ENCODE measurements around the gene MAFB. TPM values are rescaled to one million over a fixed set of nuclear protein-coding genes. Genes with fewer than 3 reads are reported as not detected.

MAFB gene
- total and polyA plus RNA-seq, 9 of the 15 experiments (the other 6 are each of a cell fraction or from before 2014, with no cell fraction given), result 0.04 TPM; not detected in 8

DNA sequence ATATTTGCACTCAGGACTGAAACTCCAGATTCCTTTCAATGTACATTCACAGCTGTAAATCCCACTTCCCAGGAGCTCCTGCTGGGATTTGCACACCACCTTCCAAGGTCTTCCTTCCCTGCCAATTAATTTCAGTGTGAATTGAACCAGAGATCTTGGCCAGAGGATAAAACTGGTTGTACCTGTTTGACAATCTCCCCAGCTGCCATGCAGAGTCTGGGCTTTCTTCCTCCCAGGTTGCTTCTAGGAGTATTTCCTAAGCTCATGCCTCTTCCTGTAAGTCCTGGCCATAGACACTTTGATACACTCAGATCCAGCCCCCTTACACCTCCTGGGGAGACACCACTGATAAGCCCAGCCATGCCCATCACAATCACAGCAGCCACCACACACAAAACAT, 15.6 kb downstream of the MAFB start:
- Histone ChIP-seq H3K27ac (ENCODE audit: extremely low read depth, low read depth, low read length) (no peak overlapping the region), H3K9me1 (ENCODE audit: control insufficient read depth, insufficient read depth, low read length) (no peaks in the 10 kb centered on the region), H4K20me1 (replicated peaks; ENCODE audit: control insufficient read depth, insufficient read depth, low read length) (no peaks in the 10 kb centered on the region), H3K4me2 (ENCODE audit: insufficient read depth, low read length) (no peak overlapping the region), H3K4me3 (no peak overlapping the region), H3K4me1 (replicated peaks in 1 of 2; ENCODE audit: control insufficient read depth in 2 of 2, insufficient read depth in 2 of 2, low read length in 2 of 2) (no peaks in the 10 kb centered on the region), H3K36me3 (ENCODE audit: control insufficient read depth, insufficient read depth, low read length) (no peaks in the 10 kb centered on the region), H3K9me3 (replicated peaks; ENCODE audit: control insufficient read depth, insufficient read depth, low read depth, low read length) (no peaks in the 10 kb centered on the region), H3K9ac (ENCODE audit: insufficient read depth in 1 of 2, low read depth in 2 of 2, low read length in 2 of 2) (no peak overlapping the region), H3K27me3 (ENCODE audit: control insufficient read depth in 2 of 2, insufficient read depth in 2 of 2, low read length in 2 of 2) (peaks cover 0 to 2% of the 10 kb centered on the region in 2 experiments; a peak in 1 of 5 replicates), H2AFZ (ENCODE audit: low read depth, low read length) (no peak overlapping the region), H3K79me2 (ENCODE audit: control insufficient read depth, insufficient read depth, low read length) (no peaks in the 10 kb centered on the region)
- ChIA-PET CTCF (ENCODE audit: low intra/inter-chr PET ratio) (no interaction called here), POLR2A (interaction anchor here (0.6 to 1.2 kb wide), 2 partner anchors 10 to 290 kb away, joined by 3 read pairs; no protein-coding TSS in a partner anchor)
- TF ChIP-seq KDM5B (IDR thresholded peaks at IDR 0.05; ENCODE audit: insufficient replicate concordance, low read depth, low read length), result no peak
- no peak for TF ChIP-seq POLR2G (IDR thresholded peaks at IDR 0.05; ENCODE audit: low read depth, low read length)
- FAIRE-seq (no peak), DNase-seq (ENCODE audit: extremely low read depth in 1 of 4, low spot score in 3 of 4) (no peak), ATAC-seq (no peak)
- in situ Hi-C loops (cut with MboI) (no loop called here), intact Hi-C loops (cut with micrococcal nuclease) (no loop called here)
- no TSS peak for BruUV-seq (replicated peaks)

DNA sequence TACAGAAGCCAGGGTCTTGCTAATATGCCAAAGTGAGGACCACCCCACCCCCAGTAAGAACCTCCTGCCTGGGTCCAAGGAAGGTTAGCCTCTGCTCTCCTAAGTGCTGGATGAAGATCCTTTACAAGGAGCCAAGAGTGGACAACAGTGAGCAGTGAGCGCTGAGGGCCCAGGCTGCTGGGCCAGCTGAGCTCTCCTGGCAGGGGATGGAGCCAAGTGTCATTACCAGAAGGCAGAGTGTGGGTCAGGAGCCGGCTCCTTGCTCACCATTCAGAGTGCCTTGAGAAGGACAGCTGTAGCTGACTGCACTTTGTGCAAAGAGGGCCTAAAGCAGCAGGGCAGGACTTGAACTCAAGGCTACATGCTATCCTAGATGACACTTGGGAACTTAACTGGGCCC, 16.9 kb downstream of the MAFB start:
- Histone ChIP-seq H3K9ac (ENCODE audit: insufficient read depth in 1 of 2, low read depth in 2 of 2, low read length in 2 of 2) (no peak overlapping the region), H3K4me3 (no peak overlapping the region), H4K20me1 (replicated peaks; ENCODE audit: control insufficient read depth, insufficient read depth, low read length) (no peaks in the 10 kb centered on the region), H3K27ac (ENCODE audit: extremely low read depth, low read depth, low read length) (no peak overlapping the region), H3K4me2 (ENCODE audit: insufficient read depth, low read length) (no peak overlapping the region), H3K36me3 (ENCODE audit: control insufficient read depth, insufficient read depth, low read length) (no peaks in the 10 kb centered on the region), H3K4me1 (replicated peaks in 1 of 2; ENCODE audit: control insufficient read depth in 2 of 2, insufficient read depth in 2 of 2, low read length in 2 of 2) (no peaks in the 10 kb centered on the region), H3K79me2 (ENCODE audit: control insufficient read depth, insufficient read depth, low read length) (no peaks in the 10 kb centered on the region), H3K9me3 (replicated peaks; ENCODE audit: control insufficient read depth, insufficient read depth, low read depth, low read length) (no peaks in the 10 kb centered on the region), H2AFZ (ENCODE audit: low read depth, low read length) (no peak overlapping the region), H3K27me3 (ENCODE audit: control insufficient read depth in 2 of 2, insufficient read depth in 2 of 2, low read length in 2 of 2) (peaks cover 0 to 5% of the 10 kb centered on the region in 2 experiments; a peak in 1 of 5 replicates), H3K9me1 (ENCODE audit: control insufficient read depth, insufficient read depth, low read length) (no peaks in the 10 kb centered on the region)
- no TSS peak for BruUV-seq (replicated peaks)
- in situ Hi-C loops (cut with MboI), result no loop called here
- intact Hi-C loops (cut with micrococcal nuclease), result no loop called here
- WGBS (ENCODE audit: insufficient coverage, low coverage, missing lambda C conversion rate), result 6% methylated on average over 2 of the region's 2 CpGs
- ATAC-seq, result no peak
- no peak for FAIRE-seq
- POLR2A ChIA-PET, result interaction anchor here (1.2 kb wide), 1 partner anchor 8 kb away, joined by 3 read pairs; no protein-coding TSS in a partner anchor
- CTCF ChIA-PET (ENCODE audit: low intra/inter-chr PET ratio), result no interaction called here
- DNase-seq (ENCODE audit: extremely low read depth in 1 of 4, low spot score in 3 of 4), result no peak
- TF ChIP-seq NFATC3 (IDR thresholded peaks at IDR 0.05) (no peak), PHB2 (IDR thresholded peaks at IDR 0.05; ENCODE audit: low read depth) (no peak), ZNF586 (CRISPR knock-in tag; conservative IDR thresholded peaks at IDR 0.05) (no peak), MXI1 (IDR thresholded peaks at IDR 0.05; ENCODE audit: low read depth, low read length) (no peak), BDP1 (IDR thresholded peaks at IDR 0.05; ENCODE audit: insufficient read depth, insufficient read length) (no peak)
- TF ChIP-seq, protein P1, sequence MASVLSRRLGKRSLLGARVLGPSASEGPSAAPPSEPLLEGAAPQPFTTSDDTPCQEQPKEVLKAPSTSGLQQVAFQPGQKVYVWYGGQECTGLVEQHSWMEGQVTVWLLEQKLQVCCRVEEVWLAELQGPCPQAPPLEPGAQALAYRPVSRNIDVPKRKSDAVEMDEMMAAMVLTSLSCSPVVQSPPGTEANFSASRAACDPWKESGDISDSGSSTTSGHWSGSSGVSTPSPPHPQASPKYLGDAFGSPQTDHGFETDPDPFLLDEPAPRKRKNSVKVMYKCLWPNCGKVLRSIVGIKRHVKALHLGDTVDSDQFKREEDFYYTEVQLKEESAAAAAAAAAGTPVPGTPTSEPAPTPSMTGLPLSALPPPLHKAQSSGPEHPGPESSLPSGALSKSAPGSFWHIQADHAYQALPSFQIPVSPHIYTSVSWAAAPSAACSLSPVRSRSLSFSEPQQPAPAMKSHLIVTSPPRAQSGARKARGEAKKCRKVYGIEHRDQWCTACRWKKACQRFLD (CRISPR knock-in tag; IDR thresholded peaks at IDR 0.05), result no peak
- TF ChIP-seq, protein P2, sequence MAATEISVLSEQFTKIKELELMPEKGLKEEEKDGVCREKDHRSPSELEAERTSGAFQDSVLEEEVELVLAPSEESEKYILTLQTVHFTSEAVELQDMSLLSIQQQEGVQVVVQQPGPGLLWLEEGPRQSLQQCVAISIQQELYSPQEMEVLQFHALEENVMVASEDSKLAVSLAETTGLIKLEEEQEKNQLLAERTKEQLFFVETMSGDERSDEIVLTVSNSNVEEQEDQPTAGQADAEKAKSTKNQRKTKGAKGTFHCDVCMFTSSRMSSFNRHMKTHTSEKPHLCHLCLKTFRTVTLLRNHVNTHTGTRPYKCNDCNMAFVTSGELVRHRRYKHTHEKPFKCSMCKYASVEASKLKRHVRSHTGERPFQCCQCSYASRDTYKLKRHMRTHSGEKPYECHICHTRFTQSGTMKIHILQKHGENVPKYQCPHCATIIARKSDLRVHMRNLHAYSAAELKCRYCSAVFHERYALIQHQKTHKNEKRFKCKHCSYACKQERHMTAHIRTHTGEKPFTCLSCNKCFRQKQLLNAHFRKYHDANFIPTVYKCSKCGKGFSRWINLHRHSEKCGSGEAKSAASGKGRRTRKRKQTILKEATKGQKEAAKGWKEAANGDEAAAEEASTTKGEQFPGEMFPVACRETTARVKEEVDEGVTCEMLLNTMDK (IDR thresholded peaks at IDR 0.05; ENCODE audit: borderline replicate concordance, insufficient read depth, low read depth, low read length, poor library complexity, severe bottlenecking), result no peak
- TF ChIP-seq, protein P3, sequence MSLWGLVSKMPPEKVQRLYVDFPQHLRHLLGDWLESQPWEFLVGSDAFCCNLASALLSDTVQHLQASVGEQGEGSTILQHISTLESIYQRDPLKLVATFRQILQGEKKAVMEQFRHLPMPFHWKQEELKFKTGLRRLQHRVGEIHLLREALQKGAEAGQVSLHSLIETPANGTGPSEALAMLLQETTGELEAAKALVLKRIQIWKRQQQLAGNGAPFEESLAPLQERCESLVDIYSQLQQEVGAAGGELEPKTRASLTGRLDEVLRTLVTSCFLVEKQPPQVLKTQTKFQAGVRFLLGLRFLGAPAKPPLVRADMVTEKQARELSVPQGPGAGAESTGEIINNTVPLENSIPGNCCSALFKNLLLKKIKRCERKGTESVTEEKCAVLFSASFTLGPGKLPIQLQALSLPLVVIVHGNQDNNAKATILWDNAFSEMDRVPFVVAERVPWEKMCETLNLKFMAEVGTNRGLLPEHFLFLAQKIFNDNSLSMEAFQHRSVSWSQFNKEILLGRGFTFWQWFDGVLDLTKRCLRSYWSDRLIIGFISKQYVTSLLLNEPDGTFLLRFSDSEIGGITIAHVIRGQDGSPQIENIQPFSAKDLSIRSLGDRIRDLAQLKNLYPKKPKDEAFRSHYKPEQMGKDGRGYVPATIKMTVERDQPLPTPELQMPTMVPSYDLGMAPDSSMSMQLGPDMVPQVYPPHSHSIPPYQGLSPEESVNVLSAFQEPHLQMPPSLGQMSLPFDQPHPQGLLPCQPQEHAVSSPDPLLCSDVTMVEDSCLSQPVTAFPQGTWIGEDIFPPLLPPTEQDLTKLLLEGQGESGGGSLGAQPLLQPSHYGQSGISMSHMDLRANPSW (CRISPR knock-in tag; IDR thresholded peaks at IDR 0.05), result no peak
